HEK293 (cell line): ENCODE measurements around the gene TIGIT.

Experiments
- CTCF ChIP-seq: fragments of 450-650 bp; formaldehyde crosslinking; IDR thresholded peaks from 2 replicates; pipeline ENCODE4 v1.5.1; 2016; ENCODE audit warnings: missing biosample characterization, missing genetic modification characterization
- HOXA7 ChIP-seq: sonication (generic); formaldehyde crosslinking; IDR thresholded peaks from 2 replicates; pipeline ENCODE4 v1.8.1; 2022; ENCODE audit warnings: missing genetic modification reagents, borderline replicate concordance
- KLF1 ChIP-seq: fragments of 450-650 bp; formaldehyde crosslinking; IDR thresholded peaks from 2 replicates; pipeline ENCODE4 v1.5.1; 2016; ENCODE audit warnings: missing biosample characterization, missing genetic modification characterization
- SP2 ChIP-seq: fragments of 450-650 bp; formaldehyde crosslinking; IDR thresholded peaks from 2 replicates; pipeline ENCODE4 v1.5.1; 2016; ENCODE audit warnings: missing biosample characterization, missing genetic modification characterization
- YY1 ChIP-seq: fragments of 450-650 bp; formaldehyde crosslinking; IDR thresholded peaks from 2 replicates; pipeline ENCODE4 v1.5.1; 2018; ENCODE audit warnings: missing biosample characterization, missing genetic modification characterization
- ZNF121 ChIP-seq: fragments of 450-650 bp; formaldehyde crosslinking; IDR thresholded peaks from 2 replicates; pipeline ENCODE4 v1.5.1; 2016; ENCODE audit warnings: missing biosample characterization, missing genetic modification characterization
- ZNF175 ChIP-seq: fragments of 450-650 bp; formaldehyde crosslinking; IDR thresholded peaks from 2 replicates; pipeline ENCODE4 v1.5.1; 2016; ENCODE audit warnings: missing biosample characterization, missing genetic modification characterization
- ZNF2 ChIP-seq: fragments of 450-650 bp; formaldehyde crosslinking; IDR thresholded peaks from 2 replicates; pipeline ENCODE4 v1.5.1; 2016; ENCODE audit warnings: missing biosample characterization, missing genetic modification characterization
- ZNF626 ChIP-seq: fragments of 450-650 bp; sonication (Bioruptor Pico); formaldehyde crosslinking; IDR thresholded peaks from 2 replicates; pipeline ENCODE4 v1.5.1; 2018; ENCODE audit warnings: missing biosample characterization, missing genetic modification characterization, inconsistent platforms
- ZNF654 ChIP-seq: fragments of 450-650 bp; formaldehyde crosslinking; IDR thresholded peaks from 2 replicates; pipeline ENCODE4 v1.5.1; 2016; ENCODE audit warnings: low read depth, missing biosample characterization, missing genetic modification characterization
- TF ChIP-seq, protein P1 (sequence below): fragments of 450-650 bp; formaldehyde crosslinking; IDR thresholded peaks from 2 replicates; pipeline ENCODE4 v1.5.1; 2016; ENCODE audit warnings: missing biosample characterization, missing genetic modification characterization
- TF ChIP-seq, protein P2 (sequence below): fragments of 450-650 bp; formaldehyde crosslinking; IDR thresholded peaks from 2 replicates; pipeline ENCODE4 v1.5.1; 2016; ENCODE audit warnings: missing biosample characterization, missing genetic modification characterization, borderline replicate concordance
- TF ChIP-seq, protein P3 (sequence below): fragments of 450-650 bp; formaldehyde crosslinking; IDR thresholded peaks from 2 replicates; pipeline ENCODE4 v1.5.1; 2016; ENCODE audit warnings: missing biosample characterization, missing genetic modification characterization
- TF ChIP-seq, protein P4 (sequence below): fragments of 450-650 bp; formaldehyde crosslinking; IDR thresholded peaks from 2 replicates; pipeline ENCODE4 v1.5.1; 2016; ENCODE audit warnings: missing biosample characterization, missing genetic modification characterization

- TF ChIP-seq HOXA7 (CRISPR knock-in tag) (no peak), CTCF (0 out of 2 replicates have a peak, but pooled peaks have one; percentile 16), ZNF175 (tag by site-specific recombination) (no peak), ZNF2 (tag by site-specific recombination) (no peak), ZNF626 (tag by site-specific recombination) (no peak), SP2 (no peak), KLF1 (tag by site-specific recombination) (no peak), YY1 (tag by site-specific recombination) (no peak), ZNF654 (tag by site-specific recombination) (no peak), ZNF121 (no peak)
- TF ChIP-seq, protein P1, sequence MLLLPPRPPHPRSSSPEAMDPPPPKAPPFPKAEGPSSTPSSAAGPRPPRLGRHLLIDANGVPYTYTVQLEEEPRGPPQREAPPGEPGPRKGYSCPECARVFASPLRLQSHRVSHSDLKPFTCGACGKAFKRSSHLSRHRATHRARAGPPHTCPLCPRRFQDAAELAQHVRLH (tag by site-specific recombination), result no peak
- TF ChIP-seq, protein P2, sequence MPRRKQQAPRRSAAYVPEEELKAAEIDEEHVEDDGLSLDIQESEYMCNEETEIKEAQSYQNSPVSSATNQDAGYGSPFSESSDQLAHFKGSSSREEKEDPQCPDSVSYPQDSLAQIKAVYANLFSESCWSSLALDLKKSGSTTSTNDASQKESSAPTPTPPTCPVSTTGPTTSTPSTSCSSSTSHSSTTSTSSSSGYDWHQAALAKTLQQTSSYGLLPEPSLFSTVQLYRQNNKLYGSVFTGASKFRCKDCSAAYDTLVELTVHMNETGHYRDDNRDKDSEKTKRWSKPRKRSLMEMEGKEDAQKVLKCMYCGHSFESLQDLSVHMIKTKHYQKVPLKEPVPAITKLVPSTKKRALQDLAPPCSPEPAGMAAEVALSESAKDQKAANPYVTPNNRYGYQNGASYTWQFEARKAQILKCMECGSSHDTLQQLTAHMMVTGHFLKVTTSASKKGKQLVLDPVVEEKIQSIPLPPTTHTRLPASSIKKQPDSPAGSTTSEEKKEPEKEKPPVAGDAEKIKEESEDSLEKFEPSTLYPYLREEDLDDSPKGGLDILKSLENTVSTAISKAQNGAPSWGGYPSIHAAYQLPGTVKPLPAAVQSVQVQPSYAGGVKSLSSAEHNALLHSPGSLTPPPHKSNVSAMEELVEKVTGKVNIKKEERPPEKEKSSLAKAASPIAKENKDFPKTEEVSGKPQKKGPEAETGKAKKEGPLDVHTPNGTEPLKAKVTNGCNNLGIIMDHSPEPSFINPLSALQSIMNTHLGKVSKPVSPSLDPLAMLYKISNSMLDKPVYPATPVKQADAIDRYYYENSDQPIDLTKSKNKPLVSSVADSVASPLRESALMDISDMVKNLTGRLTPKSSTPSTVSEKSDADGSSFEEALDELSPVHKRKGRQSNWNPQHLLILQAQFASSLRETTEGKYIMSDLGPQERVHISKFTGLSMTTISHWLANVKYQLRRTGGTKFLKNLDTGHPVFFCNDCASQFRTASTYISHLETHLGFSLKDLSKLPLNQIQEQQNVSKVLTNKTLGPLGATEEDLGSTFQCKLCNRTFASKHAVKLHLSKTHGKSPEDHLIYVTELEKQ (tag by site-specific recombination), result no peak
- TF ChIP-seq, protein P3, sequence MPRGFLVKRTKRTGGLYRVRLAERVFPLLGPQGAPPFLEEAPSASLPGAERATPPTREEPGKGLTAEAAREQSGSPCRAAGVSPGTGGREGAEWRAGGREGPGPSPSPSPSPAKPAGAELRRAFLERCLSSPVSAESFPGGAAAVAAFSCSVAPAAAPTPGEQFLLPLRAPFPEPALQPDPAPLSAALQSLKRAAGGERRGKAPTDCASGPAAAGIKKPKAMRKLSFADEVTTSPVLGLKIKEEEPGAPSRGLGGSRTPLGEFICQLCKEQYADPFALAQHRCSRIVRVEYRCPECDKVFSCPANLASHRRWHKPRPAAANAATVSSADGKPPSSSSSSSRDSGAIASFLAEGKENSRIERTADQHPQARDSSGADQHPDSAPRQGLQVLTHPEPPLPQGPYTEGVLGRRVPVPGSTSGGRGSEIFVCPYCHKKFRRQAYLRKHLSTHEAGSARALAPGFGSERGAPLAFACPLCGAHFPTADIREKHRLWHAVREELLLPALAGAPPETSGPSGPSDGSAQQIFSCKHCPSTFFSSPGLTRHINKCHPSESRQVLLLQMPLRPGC, result no peak
- TF ChIP-seq, protein P4, sequence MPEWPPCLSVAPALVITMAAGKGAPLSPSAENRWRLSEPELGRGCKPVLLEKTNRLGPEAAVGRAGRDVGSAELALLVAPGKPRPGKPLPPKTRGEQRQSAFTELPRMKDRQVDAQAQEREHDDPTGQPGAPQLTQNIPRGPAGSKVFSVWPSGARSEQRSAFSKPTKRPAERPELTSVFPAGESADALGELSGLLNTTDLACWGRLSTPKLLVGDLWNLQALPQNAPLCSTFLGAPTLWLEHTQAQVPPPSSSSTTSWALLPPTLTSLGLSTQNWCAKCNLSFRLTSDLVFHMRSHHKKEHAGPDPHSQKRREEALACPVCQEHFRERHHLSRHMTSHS, result no peak
These were observed 5.6 kb downstream of the TIGIT start for GRCh38 chr3:114299421-114299820.
